IgD-negative memory B cell (primary cell): ENCODE measurements around the gene PSMD14. TPM values are rescaled to one million over a fixed set of nuclear protein-coding genes. Genes with fewer than 3 reads are reported as not detected.
A peak's percentile ranks its signal among the peaks of the same experiment; 100 is the strongest.

ENCODE experiments used
- H3K27ac Mint-ChIP-seq, 3 donors: one replicate each; pipeline ENCODE4 v1.8.0; 2020 to 2022; ENCODE audit warnings: mild to moderate bottlenecking in 3 of 3, mixed read lengths in 3 of 3, moderate library complexity in 1 of 3
- H3K27me3 Mint-ChIP-seq: one replicate; pipeline ENCODE4 v1.8.0; 2021; ENCODE audit warnings: mixed read lengths
- H3K36me3 Mint-ChIP-seq: one replicate; pipeline ENCODE4 v1.8.0; 2020; ENCODE audit warnings: mild to moderate bottlenecking, mixed read lengths
- H3K4me1 Mint-ChIP-seq, 3 donors: one replicate each; pipeline ENCODE4 v1.8.0; 2020 to 2022; ENCODE audit warnings: mixed read lengths in 3 of 3, mild to moderate bottlenecking in 1 of 3
- H3K4me3 Mint-ChIP-seq, 4 donors: one replicate each; pipeline ENCODE4 v1.8.0; 2020 to 2022; ENCODE audit warnings: mild to moderate bottlenecking in 4 of 4, mixed read lengths in 4 of 4, moderate library complexity in 3 of 4
- H3K9me3 Mint-ChIP-seq, 3 donors: one replicate each; pipeline ENCODE4 v1.8.0; 2020 to 2021; ENCODE audit warnings: mixed read lengths in 3 of 3, mild to moderate bottlenecking in 1 of 3
- polyA plus RNA-seq: library from polyadenylated mRNA; unstranded; fragments of 300-500 nt; fragmentation: Illumina TruSeq; gene quantifications from one replicate; pipeline ENCODE4 v1.2.3, GENCODE V29; 2021

PSMD14 gene
- polyA plus RNA-seq, 1 donor from 2014 or later: 41.1 TPM

DNA sequence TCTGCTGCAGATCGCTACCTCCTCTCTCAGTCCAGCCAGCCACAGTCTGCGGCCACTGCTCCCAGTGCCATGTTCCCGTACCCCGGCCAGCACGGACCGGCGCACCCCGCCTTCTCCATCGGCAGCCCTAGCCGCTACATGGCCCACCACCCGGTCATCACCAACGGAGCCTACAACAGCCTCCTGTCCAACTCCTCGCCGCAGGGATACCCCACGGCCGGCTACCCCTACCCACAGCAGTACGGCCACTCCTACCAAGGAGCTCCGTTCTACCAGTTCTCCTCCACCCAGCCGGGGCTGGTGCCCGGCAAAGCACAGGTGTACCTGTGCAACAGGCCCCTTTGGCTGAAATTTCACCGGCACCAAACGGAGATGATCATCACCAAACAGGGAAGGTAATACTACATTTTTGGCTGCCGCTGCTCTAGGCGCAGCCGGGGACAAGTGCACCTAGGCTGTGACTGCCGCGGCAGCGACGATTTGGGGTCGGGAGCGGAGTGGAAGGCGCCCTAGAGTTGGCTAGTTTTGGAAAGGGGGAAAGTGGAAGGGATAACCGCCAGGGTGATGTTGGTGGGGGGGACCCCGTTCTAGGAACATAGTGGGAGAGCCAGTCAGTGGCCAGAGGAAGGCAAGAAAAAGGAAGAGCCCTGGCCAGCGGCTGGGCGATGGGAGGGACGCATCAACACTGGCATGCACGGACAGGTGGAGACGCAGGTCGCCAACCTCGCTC, 108.6 kb downstream of the PSMD14 start:
- Mint-ChIP-seq H3K27me3 (peaks cover 59% of the 10 kb centered on the region), H3K4me3 (peak overlapping the region; percentile 45 to 92 (median 84)), H3K27ac (peak overlapping the region; percentile 73 to 91 (median 82)), H3K36me3 (peaks cover 3% of the 10 kb centered on the region), H3K4me1 (peaks cover 27 to 55% (median 36%) of the 10 kb centered on the region in 3 donors), H3K9me3 (no peaks in the 10 kb centered on the region)

DNA sequence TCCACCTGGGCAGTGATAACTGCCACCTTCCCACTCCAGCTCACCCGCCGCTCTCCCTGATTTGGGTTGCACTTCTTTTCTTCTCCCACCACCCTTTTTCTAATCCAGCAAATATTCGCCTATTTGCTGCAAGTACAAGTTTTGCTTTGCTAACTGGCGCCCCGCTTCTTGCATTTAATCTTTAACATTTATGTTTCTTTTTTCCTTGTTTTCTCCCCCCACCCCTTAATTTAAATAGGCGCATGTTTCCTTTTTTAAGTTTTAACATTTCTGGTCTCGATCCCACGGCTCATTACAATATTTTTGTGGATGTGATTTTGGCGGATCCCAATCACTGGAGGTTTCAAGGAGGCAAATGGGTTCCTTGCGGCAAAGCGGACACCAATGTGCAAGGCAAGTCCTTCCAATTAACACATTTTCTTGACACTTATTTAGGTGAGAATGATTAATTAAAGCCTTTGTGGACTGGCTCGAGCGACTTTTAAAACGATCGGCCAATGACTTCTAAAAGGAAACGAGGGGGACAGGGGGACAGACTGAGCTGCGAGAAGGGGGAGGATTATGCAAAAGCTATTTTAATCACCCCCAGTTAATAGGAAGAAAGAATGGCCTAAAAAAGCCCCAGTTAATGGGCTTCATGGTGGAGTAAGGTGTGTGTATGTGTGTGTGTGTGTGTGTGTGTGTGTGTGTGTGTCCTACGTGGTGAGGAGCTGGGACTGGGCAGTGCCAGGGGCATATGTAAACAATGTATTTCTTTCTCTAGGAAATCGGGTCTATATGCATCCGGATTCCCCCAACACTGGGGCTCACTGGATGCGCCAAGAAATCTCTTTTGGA, 109.4 kb downstream of the PSMD14 start:
- Mint-ChIP-seq H3K36me3 (peaks cover 5% of the 10 kb centered on the region), H3K4me1 (peaks cover 27 to 55% (median 34%) of the 10 kb centered on the region in 3 donors), H3K27me3 (peaks cover 66% of the 10 kb centered on the region), H3K4me3 (peak overlapping the region; percentile 4 to 88 (median 50)), H3K27ac (peak overlapping the region in 2 of 3 donors; percentile 73 to 94), H3K9me3 (peaks cover 0 to 4% (median 0%) of the 10 kb centered on the region in 3 donors)

DNA sequence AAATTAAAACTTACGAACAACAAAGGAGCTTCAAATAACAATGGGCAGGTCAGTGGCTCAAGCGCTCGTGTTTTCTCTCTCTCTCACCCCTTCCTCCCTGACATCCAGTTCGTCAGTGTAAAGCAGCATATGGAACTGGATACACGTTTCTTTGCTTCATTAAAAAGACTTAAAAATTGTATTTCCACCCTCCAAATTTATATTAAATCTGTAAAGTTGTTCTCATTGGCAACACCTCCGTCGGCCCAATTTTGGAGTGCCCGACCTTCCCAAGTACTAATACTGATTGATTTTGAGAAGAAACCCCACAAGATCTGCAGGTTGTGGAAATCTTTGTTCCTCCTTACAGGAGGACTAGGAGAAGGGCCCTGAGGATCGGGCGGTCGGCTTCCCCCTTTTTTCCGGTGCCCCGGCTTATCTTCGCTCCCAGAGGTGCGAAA, 110.1 kb downstream of the PSMD14 start:
- Mint-ChIP-seq H3K27me3 (peaks cover 72% of the 10 kb centered on the region), H3K4me1 (peaks cover 27 to 55% (median 34%) of the 10 kb centered on the region in 3 donors), H3K9me3 (peaks cover 0 to 6% (median 0%) of the 10 kb centered on the region in 3 donors), H3K36me3 (peaks cover 5% of the 10 kb centered on the region), H3K4me3 (peak overlapping the region; percentile 4 to 88 (median 32)), H3K27ac (peak overlapping the region in 1 of 3 donors; percentile 73)

DNA sequence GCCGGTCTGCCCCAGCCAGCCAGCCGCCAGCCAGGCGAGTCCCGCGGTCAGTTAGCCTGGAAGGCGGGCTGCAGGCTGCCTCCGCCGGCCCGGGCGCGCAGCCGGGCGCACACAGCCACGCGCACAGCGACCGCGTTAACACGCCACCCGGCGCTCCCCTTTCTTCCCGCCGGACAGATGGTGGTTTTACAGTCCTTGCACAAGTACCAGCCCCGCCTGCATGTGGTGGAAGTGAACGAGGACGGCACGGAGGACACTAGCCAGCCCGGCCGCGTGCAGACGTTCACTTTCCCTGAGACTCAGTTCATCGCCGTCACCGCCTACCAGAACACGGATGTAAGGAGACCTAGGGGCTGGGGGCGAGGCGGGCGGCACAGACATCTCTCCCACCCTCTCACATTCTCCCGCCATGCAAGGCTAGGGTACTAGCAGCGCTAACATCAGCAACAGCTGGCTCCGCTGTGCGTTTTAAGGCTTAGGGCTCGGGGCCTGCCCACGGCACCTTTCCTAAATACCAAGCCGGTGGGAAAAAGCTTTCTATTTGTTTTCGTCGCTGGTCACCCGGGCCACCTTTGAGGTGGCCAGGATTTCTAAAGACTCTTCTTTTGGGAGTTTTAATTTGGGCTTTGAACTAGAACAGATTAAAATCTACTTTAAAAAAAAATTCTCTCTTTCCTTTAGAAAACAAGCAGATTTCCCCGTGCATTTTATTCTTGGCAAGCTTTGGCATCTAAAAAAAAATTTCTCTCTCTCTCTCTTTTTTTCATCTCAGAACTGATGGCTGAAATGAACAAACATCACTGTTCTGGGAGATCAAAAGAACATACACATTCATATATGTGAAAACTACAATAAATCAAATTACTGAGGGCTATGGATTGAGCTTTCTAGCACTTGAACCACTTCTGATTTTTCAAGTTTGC, 110.8 kb downstream of the PSMD14 start:
- H3K27ac Mint-ChIP-seq: peak overlapping the region in 1 of 3 donors; percentile 73

DNA sequence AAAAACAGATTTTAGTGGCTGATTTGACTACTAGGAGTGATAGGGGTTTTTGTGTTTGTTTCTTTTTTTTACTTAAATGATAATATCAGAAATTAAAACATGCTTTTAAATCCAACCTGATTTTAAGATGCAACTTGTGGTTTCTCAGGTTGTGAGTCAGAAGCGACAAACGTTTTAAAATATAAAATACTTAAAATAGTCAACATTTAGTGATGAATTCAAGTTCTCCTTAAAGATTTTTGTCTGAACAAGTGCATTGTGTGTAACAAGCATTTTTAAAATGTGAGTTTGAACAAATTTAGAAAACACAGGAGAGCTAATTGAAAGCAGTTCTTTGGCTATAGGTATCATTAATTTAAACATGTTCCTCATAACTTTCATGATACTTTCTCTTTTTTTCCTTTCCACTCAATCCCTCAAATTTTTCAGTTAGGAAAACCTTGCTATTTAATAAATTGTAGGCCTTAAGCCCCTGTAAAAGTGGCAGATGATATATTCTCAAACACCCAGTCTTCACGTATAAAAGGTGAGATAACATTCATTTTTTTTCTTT, 111.5 kb downstream of the PSMD14 start:
- peaks cover 0 to 8% (median under 1%) of the 10 kb centered on the region in 3 donors for H3K9me3 Mint-ChIP-seq
- H3K27me3 Mint-ChIP-seq: peaks cover 81% of the 10 kb centered on the region
- H3K27ac Mint-ChIP-seq: peak overlapping the region in 1 of 3 donors; percentile 77
- peaks cover 29 to 55% (median 38%) of the 10 kb centered on the region in 3 donors for H3K4me1 Mint-ChIP-seq
- H3K36me3 Mint-ChIP-seq: peaks cover 7% of the 10 kb centered on the region
- peak overlapping the region in 2 of 4 donors; percentile 25 to 27 for H3K4me3 Mint-ChIP-seq

More for the DNA sequence above, 110.8 kb downstream of the PSMD14 start:
- H3K27me3 Mint-ChIP-seq: peaks cover 74% of the 10 kb centered on the region
- H3K4me1 Mint-ChIP-seq: peaks cover 24 to 51% (median 34%) of the 10 kb centered on the region in 3 donors
- peak overlapping the region; percentile 8 to 71 (median 40) for H3K4me3 Mint-ChIP-seq
- peaks cover 0 to 6% (median 0%) of the 10 kb centered on the region in 3 donors for H3K9me3 Mint-ChIP-seq
- H3K36me3 Mint-ChIP-seq: peaks cover 3% of the 10 kb centered on the region

DNA sequence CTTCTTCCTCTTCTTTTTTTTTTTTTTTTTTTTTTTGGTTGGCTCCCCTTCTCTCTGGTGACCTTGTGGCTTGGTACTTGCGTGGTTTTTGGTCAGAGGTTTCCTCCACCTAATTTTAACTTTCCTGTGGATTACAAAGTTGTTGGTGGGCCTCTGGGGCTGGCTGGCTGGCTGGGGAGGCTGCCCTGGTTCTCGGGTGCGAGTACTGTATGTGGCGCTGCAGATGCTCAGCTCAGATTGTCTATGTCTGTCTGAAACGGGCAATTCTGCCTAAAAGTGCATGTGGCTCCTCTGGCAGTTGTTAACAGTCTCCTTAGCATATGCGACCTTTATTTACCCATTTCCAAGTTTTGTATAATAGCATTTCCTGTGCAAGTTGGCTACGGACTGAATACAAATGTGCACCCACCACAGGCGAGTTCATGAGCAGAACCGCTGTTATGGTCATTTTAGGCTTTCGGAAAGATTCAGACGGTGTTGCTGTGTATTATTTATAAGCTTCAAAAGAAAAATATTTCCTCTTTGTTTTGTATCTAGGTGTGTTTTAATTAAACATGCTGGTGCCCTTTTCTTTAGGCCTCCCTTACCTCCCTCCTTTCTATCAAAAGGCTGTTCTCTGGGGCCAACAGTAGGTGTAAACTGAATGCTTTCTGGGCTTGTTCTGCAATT, 112.3 kb downstream of the PSMD14 start:
- Mint-ChIP-seq H3K27me3 (peaks cover 75% of the 10 kb centered on the region), H3K4me1 (peaks cover 26 to 55% (median 37%) of the 10 kb centered on the region in 3 donors), H3K4me3 (peak overlapping the region in 2 of 4 donors; percentile 27 to 38), H3K36me3 (peaks cover 7% of the 10 kb centered on the region), H3K9me3 (peaks cover 0 to 8% (median 2%) of the 10 kb centered on the region in 3 donors), H3K27ac (peak overlapping the region in 1 of 3 donors; percentile 77)

DNA sequence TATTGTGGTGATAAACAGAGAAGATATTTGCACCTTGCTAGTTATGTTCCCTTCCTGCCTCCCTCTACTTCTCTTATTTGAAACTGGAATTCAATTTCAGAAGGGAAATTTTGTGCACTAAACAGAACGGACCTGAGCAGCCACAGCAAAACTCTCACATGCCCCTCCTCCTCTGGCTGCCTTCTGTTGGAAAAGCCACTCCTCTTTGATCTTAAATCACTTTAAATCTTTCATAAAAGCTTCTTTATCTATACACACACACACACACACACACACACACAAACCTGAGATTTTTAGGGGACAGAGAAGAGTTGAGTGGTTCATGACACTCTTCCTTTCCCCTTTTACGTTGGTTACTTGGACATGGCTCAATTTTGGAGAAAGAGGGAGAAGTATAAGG, 113.5 kb downstream of the PSMD14 start:
- Mint-ChIP-seq H3K4me3 (peak overlapping the region in 2 of 4 donors; percentile 24 to 29), H3K4me1 (peaks cover 18 to 43% (median 29%) of the 10 kb centered on the region in 3 donors), H3K27me3 (peaks cover 72% of the 10 kb centered on the region), H3K9me3 (peaks cover 0 to 8% (median 2%) of the 10 kb centered on the region in 3 donors), H3K36me3 (peaks cover 7% of the 10 kb centered on the region), H3K27ac (peak overlapping the region in 1 of 3 donors; percentile 77)

DNA sequence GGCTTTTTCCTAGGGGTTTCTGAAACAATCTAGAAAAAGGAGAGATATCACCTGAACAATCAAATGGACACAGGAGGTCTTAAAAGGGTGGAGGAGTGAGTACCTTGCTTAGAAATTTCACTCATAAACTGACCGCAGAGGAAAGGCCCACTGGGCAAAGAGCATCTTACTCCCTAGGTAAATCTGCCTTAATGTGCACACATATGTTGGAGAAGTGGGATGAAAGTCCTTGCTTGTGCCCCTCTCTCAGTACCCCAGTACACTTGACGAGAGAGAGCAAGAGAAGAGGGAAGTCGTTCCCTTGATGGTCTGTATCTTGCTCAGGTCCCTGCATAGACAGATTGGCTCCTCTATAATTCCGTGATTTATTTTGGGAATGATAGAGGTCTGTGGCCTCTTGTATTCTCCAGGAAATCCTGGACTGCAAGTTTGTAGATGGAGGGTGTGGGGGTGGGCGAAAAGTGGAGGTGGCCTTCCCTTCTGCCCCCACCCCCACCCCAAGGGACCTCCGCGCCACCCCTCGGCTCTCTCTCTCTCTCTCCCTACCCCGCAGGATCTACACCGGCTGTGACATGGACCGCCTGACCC, 114.7 kb downstream of the PSMD14 start:
- Mint-ChIP-seq H3K4me1 (peaks cover 12 to 36% (median 25%) of the 10 kb centered on the region in 3 donors), H3K27me3 (peaks cover 70% of the 10 kb centered on the region), H3K9me3 (peaks cover 0 to 8% (median 2%) of the 10 kb centered on the region in 3 donors), H3K27ac (peak overlapping the region in 2 of 3 donors; percentile 69 to 77), H3K36me3 (peaks cover 11% of the 10 kb centered on the region), H3K4me3 (peak overlapping the region in 3 of 4 donors; percentile 24 to 85 (median 39))

DNA sequence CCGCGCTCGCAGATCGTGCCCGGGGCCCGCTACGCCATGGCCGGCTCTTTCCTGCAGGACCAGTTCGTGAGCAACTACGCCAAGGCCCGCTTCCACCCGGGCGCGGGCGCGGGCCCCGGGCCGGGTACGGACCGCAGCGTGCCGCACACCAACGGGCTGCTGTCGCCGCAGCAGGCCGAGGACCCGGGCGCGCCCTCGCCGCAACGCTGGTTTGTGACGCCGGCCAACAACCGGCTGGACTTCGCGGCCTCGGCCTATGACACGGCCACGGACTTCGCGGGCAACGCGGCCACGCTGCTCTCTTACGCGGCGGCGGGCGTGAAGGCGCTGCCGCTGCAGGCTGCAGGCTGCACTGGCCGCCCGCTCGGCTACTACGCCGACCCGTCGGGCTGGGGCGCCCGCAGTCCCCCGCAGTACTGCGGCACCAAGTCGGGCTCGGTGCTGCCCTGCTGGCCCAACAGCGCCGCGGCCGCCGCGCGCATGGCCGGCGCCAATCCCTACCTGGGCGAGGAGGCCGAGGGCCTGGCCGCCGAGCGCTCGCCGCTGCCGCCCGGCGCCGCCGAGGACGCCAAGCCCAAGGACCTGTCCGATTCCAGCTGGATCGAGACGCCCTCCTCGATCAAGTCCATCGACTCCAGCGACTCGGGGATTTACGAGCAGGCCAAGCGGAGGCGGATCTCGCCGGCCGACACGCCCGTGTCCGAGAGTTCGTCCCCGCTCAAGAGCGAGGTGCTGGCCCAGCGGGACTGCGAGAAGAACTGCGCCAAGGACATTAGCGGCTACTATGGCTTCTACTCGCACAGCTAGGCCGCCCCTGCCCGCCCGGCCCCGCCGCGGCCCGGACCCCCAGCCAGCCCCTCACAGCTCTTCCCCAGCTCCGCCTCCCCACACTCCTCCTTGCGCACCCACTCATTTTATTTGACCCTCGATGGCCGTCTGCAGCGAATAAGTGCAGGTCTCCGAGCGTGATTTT, 115.5 kb downstream of the PSMD14 start:
- Mint-ChIP-seq H3K4me3 (peak overlapping the region; percentile 54 to 77 (median 67)), H3K27me3 (peaks cover 67% of the 10 kb centered on the region), H3K9me3 (peaks cover 0 to 8% (median 2%) of the 10 kb centered on the region in 3 donors), H3K27ac (peak overlapping the region; percentile 77 to 92 (median 89)), H3K4me1 (peaks cover 12 to 32% (median 21%) of the 10 kb centered on the region in 3 donors), H3K36me3 (peaks cover 11% of the 10 kb centered on the region)

DNA sequence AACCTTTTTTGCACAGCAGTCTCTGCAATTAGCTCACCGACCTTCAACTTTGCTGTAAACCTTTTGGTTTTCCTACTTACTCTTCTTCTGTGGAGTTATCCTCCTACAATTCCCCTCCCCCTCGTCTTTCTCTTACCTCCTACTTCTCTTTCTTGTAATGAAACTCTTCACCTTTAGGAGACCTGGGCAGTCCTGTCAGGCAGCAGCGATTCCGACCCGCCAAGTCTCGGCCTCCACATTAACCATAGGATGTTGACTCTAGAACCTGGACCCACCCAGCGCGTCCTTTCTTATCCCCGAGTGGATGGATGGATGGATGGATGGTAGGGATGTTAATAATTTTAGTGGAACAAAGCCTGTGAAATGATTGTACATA, 116.2 kb downstream of the PSMD14 start:
- H3K4me1 Mint-ChIP-seq: peaks cover 10 to 25% (median 16%) of the 10 kb centered on the region in 3 donors
- H3K27me3 Mint-ChIP-seq: peaks cover 65% of the 10 kb centered on the region
- H3K9me3 Mint-ChIP-seq: peaks cover 0 to 8% (median 2%) of the 10 kb centered on the region in 3 donors
- peaks cover 11% of the 10 kb centered on the region for H3K36me3 Mint-ChIP-seq
- peak overlapping the region; percentile 54 to 77 (median 67) for H3K4me3 Mint-ChIP-seq
- H3K27ac Mint-ChIP-seq: peak overlapping the region; percentile 1 to 92 (median 89)

DNA sequence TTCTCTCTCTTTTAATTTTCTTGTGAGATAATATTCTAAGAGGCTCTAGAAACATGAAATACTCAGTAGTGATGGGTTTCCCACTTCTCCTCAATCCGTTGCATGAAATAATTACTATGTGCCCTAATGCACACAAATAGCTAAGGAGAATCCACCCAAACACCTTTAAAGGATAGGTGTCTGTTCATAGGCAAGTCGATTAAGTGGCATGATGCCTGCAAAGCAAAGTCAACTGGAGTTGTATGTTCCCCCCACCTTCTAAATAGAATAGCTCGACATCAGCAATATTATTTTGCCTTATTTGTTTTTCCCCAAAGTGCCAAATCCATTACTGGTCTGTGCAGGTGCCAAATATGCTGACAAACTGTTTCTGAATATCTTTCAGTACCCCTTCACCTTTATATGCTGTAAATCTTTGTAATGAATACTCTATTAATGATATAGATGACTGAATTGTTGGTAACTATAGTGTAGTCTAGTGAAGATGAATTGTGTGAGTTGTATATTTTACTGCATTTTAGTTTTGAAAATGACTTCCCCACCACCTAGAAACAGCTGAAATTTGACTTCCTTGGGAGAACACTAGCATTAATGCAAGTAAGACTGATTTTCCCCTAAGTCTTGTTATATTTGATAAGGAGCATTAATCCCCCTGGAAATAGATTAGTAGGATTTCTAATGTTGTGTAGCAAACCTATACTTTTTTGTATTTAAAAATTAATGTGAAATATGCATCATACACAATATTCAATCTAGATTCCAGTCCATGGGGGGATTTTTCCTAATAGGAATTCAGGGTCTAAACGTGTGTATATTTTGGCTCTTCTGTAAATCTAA, 116.9 kb downstream of the PSMD14 start:
- Mint-ChIP-seq H3K27me3 (peaks cover 65% of the 10 kb centered on the region), H3K9me3 (peaks cover 0 to 8% (median 2%) of the 10 kb centered on the region in 3 donors), H3K27ac (peak overlapping the region; percentile 1 to 92 (median 89)), H3K36me3 (peaks cover 11% of the 10 kb centered on the region), H3K4me1 (peaks cover 8 to 24% (median 15%) of the 10 kb centered on the region in 3 donors), H3K4me3 (peak overlapping the region in 2 of 4 donors; percentile 54 to 66)
